Breast epithelium (tissue), 4 donors: ENCODE data around the gene POFUT2. TPM values are rescaled to one million over a fixed set of nuclear protein-coding genes. Genes with fewer than 3 reads are reported as not detected.
A peak's percentile ranks its signal among the peaks of the same experiment; 100 is the strongest.

ENCODE experiments used
- DNase-seq, 2 donors: peaks; one replicate each; pipeline ENCODE4 v3.0.0-alpha.2; 2019; ENCODE audit warnings: low spot score in 2 of 2
- H3K27ac ChIP-seq, 2 donors: fragments of 200-600 bp; sonication (generic) in 1 of 2; one replicate each; pipeline ENCODE4 v1.5.1; 2016 to 2019; ENCODE audit warnings: mild to moderate bottlenecking in 1 of 2
- H3K27me3 ChIP-seq, 2 donors: fragments of 200-600 bp; sonication (generic) in 1 of 2; one replicate each; pipeline versions ENCODE4 v1.5.1 to v1.6.0; 2017 to 2019; ENCODE audit warnings: control low read depth in 1 of 2, mild to moderate bottlenecking in 1 of 2
- H3K36me3 ChIP-seq: fragments of 200-600 bp; one replicate; pipeline ENCODE4 v1.5.1; 2019
- H3K4me1 ChIP-seq, 2 donors: fragments of 200-600 bp; sonication (generic); one replicate each; pipeline ENCODE4 v1.5.1; 2016 to 2019; ENCODE audit warnings: control low read depth in 1 of 2
- H3K4me3 ChIP-seq, 3 donors: fragments of 200-600 bp; sonication (generic); 1 replicate in 2 of 3; 2 replicates in 1 of 3; pipeline ENCODE4 v1.5.1; 2016 to 2019; ENCODE audit warnings: mild to moderate bottlenecking in 3 of 3, moderate library complexity in 2 of 3
- H3K9me3 ChIP-seq, 2 donors: fragments of 200-600 bp; sonication (generic) in 1 of 2; one replicate each; pipeline ENCODE4 v1.5.1; 2016 to 2019; ENCODE audit warnings: control low read depth in 1 of 2
- POLR2A ChIP-seq: fragments of 450-650 bp; IDR thresholded peaks from one replicate; pipeline ENCODE4 v1.6.1; 2016; ENCODE audit warnings: antibody characterized with exemption, mild to moderate bottlenecking, moderate library complexity
- POLR2AphosphoS5 ChIP-seq, 3 donors: sonication (generic); formaldehyde crosslinking; IDR thresholded peaks; one replicate each; pipeline ENCODE4 v1.6.1; 2017; ENCODE audit warnings: antibody characterized with exemption in 3 of 3
- intact Hi-C: fragments of 100-400 bp; cut with DNase I; formaldehyde crosslinking; loops from one replicate; pipeline ENCODE4 v1.15.1; 2023; ENCODE audit warnings: low total_unique reads
- total RNA-seq, 3 donors: library from RNA; depleted of rRNA; stranded (reverse); fragments of >200 nt; gene quantifications; one replicate each; pipeline ENCODE4 v1.1.0, GENCODE V29; 2016
- TF ChIP-seq, protein P1 (sequence below), 3 donors: fragments of 450-650 bp; IDR thresholded peaks; one replicate each; pipeline ENCODE4 v1.5.1; 2016 to 2017; ENCODE audit warnings: antibody characterized with exemption in 3 of 3, mild to moderate bottlenecking in 3 of 3, moderate library complexity in 3 of 3

The POFUT2 gene
- total RNA-seq, 3 donors from 2014 or later: 20.0 to 22.9 (median 22.1) TPM

DNA sequence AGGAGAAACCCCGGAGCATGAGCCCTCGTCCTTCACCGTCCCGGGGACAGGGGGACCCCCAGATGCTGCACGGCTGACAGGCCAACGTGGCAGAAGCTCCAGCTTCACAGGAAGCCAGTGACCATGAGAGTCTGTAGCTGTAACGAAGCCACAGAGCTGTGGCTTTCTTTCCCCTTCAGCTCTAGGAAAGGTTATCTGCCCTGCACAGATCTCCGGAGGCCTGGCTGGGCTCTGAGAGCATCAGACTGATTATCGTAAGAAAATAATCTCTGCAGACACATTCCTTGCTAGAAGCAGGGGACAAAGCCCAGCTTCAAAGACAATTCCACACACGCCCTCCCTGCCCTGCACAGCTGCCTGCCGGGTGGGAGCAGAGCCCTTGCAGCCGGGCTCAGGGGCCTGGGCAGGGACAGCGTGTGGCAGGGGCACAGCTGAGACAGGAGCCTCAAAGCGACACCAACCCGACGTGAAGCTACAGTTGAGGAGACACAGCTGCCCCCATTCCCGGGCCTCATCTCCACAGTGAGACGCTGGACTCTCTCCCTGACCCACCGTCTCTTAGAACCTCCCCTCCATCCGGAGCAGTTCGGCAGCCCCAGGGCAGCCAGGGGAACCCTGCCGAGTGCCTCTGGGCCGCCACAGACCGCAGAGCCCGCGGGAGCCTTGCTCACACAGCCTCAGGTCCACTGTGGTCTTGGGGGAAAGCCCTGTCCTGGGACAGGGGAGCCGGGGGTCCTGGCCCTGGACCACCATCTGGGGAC lies 30.6 kb downstream of the POFUT2 start:
- no peak for DNase-seq
- no peaks in the 10 kb centered on the region for H3K36me3 ChIP-seq
- no peaks in the 10 kb centered on the region for H3K4me1 ChIP-seq
- TF ChIP-seq POLR2AphosphoS5 (IDR thresholded peaks at IDR 0.05) (no peak), POLR2A (no peak)
- TF ChIP-seq, protein P1, sequence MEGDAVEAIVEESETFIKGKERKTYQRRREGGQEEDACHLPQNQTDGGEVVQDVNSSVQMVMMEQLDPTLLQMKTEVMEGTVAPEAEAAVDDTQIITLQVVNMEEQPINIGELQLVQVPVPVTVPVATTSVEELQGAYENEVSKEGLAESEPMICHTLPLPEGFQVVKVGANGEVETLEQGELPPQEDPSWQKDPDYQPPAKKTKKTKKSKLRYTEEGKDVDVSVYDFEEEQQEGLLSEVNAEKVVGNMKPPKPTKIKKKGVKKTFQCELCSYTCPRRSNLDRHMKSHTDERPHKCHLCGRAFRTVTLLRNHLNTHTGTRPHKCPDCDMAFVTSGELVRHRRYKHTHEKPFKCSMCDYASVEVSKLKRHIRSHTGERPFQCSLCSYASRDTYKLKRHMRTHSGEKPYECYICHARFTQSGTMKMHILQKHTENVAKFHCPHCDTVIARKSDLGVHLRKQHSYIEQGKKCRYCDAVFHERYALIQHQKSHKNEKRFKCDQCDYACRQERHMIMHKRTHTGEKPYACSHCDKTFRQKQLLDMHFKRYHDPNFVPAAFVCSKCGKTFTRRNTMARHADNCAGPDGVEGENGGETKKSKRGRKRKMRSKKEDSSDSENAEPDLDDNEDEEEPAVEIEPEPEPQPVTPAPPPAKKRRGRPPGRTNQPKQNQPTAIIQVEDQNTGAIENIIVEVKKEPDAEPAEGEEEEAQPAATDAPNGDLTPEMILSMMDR (IDR thresholded peaks at IDR 0.05): no peak
- H3K27ac ChIP-seq: no peak overlapping the region
- intact Hi-C loops: no loop called here
- no peaks in the 10 kb centered on the region for H3K9me3 ChIP-seq
- H3K27me3 ChIP-seq: peaks cover 3 to 8% of the 10 kb centered on the region in 2 donors
- H3K4me3 ChIP-seq: no peak overlapping the region

DNA sequence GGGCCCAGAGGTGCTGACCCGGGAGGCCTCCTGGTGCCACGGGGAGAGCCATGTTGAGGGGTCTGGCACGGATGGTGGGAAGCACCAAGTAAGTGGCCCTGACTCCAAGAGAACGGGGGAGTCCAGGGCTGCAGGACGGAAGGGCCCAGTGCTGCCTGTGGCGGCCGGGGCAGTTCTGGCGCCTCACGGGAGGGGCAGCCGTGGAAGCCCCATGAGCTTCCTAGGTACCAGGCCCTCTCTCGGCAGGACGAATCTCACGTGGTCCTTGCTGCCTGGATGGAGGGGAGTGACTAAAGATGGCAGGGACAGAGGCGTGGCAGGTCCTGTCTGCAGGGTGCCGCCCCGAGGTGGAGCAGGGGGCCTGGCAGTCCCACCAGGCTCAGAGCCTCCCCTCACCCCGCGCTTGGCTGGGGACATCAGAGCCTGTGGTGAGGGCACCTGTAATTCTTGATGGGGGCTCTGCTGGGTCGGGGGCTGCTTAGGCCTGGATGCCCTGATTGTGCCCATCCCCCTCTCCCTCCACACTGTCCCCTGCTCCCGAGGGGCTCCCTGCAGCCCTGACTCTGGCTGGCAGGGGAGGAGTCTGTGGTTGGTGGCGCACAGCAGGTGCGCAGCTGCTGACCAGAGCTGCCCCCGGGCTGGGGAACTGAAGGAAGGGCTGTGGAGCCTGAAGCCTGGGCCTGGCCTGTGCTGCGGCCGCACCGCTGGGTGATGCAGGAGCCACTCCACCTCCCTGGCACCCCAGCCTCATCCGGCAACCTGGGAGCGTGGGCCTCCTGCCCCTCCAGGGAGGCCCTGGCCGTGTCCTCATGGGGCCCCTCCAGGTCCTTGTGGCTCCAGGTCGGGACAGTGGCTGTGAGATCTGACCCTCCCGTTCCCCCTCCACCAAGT lies 31.4 kb downstream of the POFUT2 start:
- no peaks in the 10 kb centered on the region for H3K4me1 ChIP-seq
- intact Hi-C loops: no loop called here
- TF ChIP-seq POLR2A (no peak), POLR2AphosphoS5 (IDR thresholded peaks at IDR 0.05) (no peak)
- TF ChIP-seq, protein P1 (IDR thresholded peaks at IDR 0.05): no peak
- H3K36me3 ChIP-seq: no peaks in the 10 kb centered on the region
- H3K27me3 ChIP-seq: peaks cover 3 to 8% of the 10 kb centered on the region in 2 donors
- H3K9me3 ChIP-seq: peaks cover 0 to 2% of the 10 kb centered on the region in 2 donors
- H3K4me3 ChIP-seq: no peak overlapping the region
- DNase-seq: no peak
- H3K27ac ChIP-seq: no peak overlapping the region

DNA sequence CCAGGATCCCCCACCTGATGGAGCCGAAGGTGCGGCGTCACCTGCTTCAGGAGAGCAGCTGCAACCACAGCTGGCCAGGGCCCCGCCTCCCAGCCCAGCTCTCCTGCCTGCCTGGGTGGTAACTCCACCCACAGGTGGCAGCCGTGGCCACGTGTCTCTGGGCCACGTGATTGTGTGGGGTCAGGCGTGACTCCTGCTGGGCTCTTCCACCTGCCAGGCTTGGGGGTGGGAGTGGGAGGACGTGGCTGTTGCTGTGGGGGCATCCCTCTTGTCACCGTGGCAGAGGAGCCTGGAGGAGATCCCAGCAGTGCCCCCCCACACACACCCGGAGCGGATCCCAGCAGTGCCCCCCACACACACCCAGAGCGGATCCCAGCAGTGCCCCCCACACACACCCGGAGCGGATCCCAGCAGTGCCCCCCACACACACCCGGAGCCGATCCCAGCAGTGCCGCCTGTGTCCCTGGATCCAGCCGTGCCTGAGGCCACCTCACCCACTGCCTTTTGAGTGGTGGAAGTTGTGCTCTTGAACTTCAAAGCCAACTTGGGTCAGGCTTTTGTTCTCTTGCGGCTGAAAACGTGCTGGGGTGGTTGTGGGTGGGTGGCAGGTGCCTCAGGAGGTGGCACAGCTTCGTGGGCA lies 32.2 kb downstream of the POFUT2 start:
- no peak overlapping the region for H3K27ac ChIP-seq
- intact Hi-C loops: no loop called here
- peaks cover 3 to 8% of the 10 kb centered on the region in 2 donors for H3K27me3 ChIP-seq
- no peaks in the 10 kb centered on the region for H3K36me3 ChIP-seq
- H3K9me3 ChIP-seq: peaks cover 0 to 7% of the 10 kb centered on the region in 2 donors
- DNase-seq: peak in 1 of 2 donors; percentile 30
- peak overlapping the region in 2 of 3 donors; percentile 33 to 57 for H3K4me3 ChIP-seq
- no peak for TF ChIP-seq POLR2AphosphoS5 (IDR thresholded peaks at IDR 0.05)
- TF ChIP-seq, protein P1 (IDR thresholded peaks at IDR 0.05): no peak
- TF ChIP-seq POLR2A: no peak
- no peaks in the 10 kb centered on the region for H3K4me1 ChIP-seq

DNA sequence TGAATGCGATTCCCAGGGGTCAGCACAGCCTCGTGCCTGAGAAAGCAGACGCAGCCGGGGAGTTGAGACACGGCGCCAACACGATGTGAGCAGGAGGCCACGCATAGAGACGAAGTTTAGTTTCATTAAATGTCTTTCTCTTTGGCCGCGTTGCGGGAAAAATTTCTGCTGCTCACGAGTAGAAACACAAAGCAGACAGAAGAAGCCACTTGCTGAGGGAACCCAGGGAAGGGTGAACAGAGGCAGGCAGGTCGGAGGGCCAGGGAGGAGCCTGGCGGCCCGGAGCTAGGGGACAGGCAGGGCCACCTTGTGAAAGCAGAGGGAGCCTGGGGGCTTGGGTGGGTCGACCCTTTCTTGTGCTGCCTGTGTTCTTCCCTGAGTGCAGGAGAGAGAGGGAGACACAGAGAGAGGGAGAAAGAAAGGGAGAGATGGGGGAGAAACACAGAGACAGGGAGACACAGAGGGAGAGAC lies 33.2 kb downstream of the POFUT2 start:
- Histone ChIP-seq H3K27me3 (peaks cover 3 to 8% of the 10 kb centered on the region in 2 donors), H3K4me1 (no peaks in the 10 kb centered on the region), H3K36me3 (no peaks in the 10 kb centered on the region), H3K27ac (no peak overlapping the region), H3K9me3 (peaks cover 0 to 7% of the 10 kb centered on the region in 2 donors), H3K4me3 (no peak overlapping the region)
- no peak for DNase-seq
- TF ChIP-seq POLR2AphosphoS5 (IDR thresholded peaks at IDR 0.05) (no peak), POLR2A (no peak)
- TF ChIP-seq, protein P1 (IDR thresholded peaks at IDR 0.05): no peak
- intact Hi-C loops: no loop called here
